ENCODE measurements around the gene AKNA. TPM values are rescaled to one million over a fixed set of nuclear protein-coding genes. Genes with fewer than 3 reads are reported as not detected.

The AKNA gene
- total RNA-seq, 1 donor from 2014 or later = 66.9 TPM

GRCh38 chr9:114416906-114417305 is 29.1 kb upstream of the AKNA start:
- H3K27me3 ChIP-seq (ENCODE audit: low read depth) = no peaks in the 10 kb centered on the region
- no peak for DNase-seq
- no peak overlapping the region for H3K4me3 ChIP-seq
- no peak for ATAC-seq
- no peaks in the 10 kb centered on the region for H3K36me3 ChIP-seq
- intact Hi-C loops (cut with DNase I) = no loop called here
- TF ChIP-seq CTCF (IDR thresholded peaks at IDR 0.05) = no peak
- no peak overlapping the region for H3K27ac ChIP-seq
- H3K4me1 ChIP-seq = peaks cover 10% of the 10 kb centered on the region
- H3K9me3 ChIP-seq = no peaks in the 10 kb centered on the region

GRCh38 chr9:114416290-114416689 is 28.5 kb upstream of the AKNA start:
- no peak for ATAC-seq
- no peak for TF ChIP-seq CTCF (IDR thresholded peaks at IDR 0.05)
- H3K36me3 ChIP-seq = no peaks in the 10 kb centered on the region
- no peaks in the 10 kb centered on the region for H3K27me3 ChIP-seq (ENCODE audit: low read depth)
- H3K9me3 ChIP-seq = no peaks in the 10 kb centered on the region
- H3K4me3 ChIP-seq = no peak overlapping the region
- intact Hi-C loops (cut with DNase I) = no loop called here
- H3K4me1 ChIP-seq = peaks cover 10% of the 10 kb centered on the region
- H3K27ac ChIP-seq = peak overlapping the region; percentile 38
- DNase-seq = peak; percentile 7

GRCh38 chr9:114414346-114414745 is 26.6 kb upstream of the AKNA start:
- H3K27me3 ChIP-seq (ENCODE audit: low read depth) = no peaks in the 10 kb centered on the region
- DNase-seq = no peak
- peaks cover 10% of the 10 kb centered on the region for H3K4me1 ChIP-seq
- no peak for TF ChIP-seq CTCF (IDR thresholded peaks at IDR 0.05)
- H3K36me3 ChIP-seq = no peaks in the 10 kb centered on the region
- H3K4me3 ChIP-seq = no peak overlapping the region
- intact Hi-C loops (cut with DNase I) = no loop called here
- no peak overlapping the region for H3K27ac ChIP-seq
- no peak for ATAC-seq
- H3K9me3 ChIP-seq = no peaks in the 10 kb centered on the region

GRCh38 chr9:114413861-114414301 is 26.1 kb upstream of the AKNA start:
- DNase-seq (no peak), ATAC-seq (no peak)
- TF ChIP-seq CTCF (IDR thresholded peaks at IDR 0.05) = no peak
- Histone ChIP-seq H3K9me3 (no peaks in the 10 kb centered on the region), H3K27me3 (ENCODE audit: low read depth) (no peaks in the 10 kb centered on the region), H3K4me3 (no peak overlapping the region), H3K4me1 (peaks cover 10% of the 10 kb centered on the region), H3K27ac (no peak overlapping the region), H3K36me3 (no peaks in the 10 kb centered on the region)
- intact Hi-C loops (cut with DNase I) = no loop called here

DNA sequence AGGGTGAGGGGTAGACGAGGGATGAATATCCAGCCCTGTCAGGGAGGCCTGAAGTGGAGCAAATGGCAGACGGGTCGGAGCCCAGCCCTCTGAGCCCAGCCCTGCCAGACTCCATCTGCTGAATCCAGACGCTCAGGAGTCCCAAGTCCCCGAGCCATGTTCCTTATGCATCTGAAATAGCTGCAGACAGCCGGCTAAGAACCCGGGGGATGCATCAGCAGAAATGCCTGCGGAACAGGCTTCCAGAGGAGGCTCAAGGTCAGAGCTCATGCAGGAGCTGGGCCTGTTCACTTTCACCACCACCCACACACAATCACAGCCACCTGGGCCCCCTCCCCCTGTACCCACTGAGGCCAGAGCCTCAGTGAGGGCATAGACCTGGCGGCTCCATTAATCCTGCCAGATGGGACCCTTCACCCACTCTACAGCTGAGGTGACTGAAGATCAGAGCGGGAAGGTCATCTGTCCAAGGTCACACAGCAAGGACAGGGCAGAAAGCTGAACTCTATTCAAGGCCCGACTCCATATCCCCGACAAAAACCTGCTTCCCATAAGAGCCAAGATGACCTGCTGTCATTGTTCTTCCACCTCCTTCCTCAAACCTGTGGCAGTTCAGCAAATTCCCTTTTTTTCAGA is 24.4 kb upstream of the AKNA start:
- ATAC-seq = no peak
- intact Hi-C loops (cut with DNase I) = no loop called here
- H3K36me3 ChIP-seq = no peaks in the 10 kb centered on the region
- peaks cover 10% of the 10 kb centered on the region for H3K4me1 ChIP-seq
- no peak overlapping the region for H3K4me3 ChIP-seq
- H3K9me3 ChIP-seq = no peaks in the 10 kb centered on the region
- H3K27me3 ChIP-seq (ENCODE audit: low read depth) = no peaks in the 10 kb centered on the region
- TF ChIP-seq CTCF (IDR thresholded peaks at IDR 0.05) = no peak
- H3K27ac ChIP-seq = no peak overlapping the region
- DNase-seq = no peak
